Adrenal gland (tissue), 5 donors: ENCODE results near the gene DVL3.

Source experiments
- POLR2A ChIP-seq, 2 donors: fragments of 450-650 bp; IDR thresholded peaks; one replicate each; pipeline ENCODE4 v1.6.1; 2017; ENCODE audit warnings: antibody characterized with exemption in 2 of 2, mild to moderate bottlenecking in 2 of 2, moderate library complexity in 1 of 2
- TF ChIP-seq, protein P1 (sequence below), 6 experiments: fragments of 450-650 bp in 4 of 6; fragments of 200-600 bp in 2 of 6; sonication (generic) in 1 of 6; IDR thresholded peaks; 1 replicate in 5 of 6; 2 replicates in 1 of 6; pipeline versions ENCODE4 v1.5.1 to v1.8.0; 2016 to 2021; ENCODE audit warnings: antibody characterized with exemption in 6 of 6, mild to moderate bottlenecking in 2 of 6, moderate library complexity in 1 of 6
- donor health status: DM: no; HTN: no; CAD: no.

DNA sequence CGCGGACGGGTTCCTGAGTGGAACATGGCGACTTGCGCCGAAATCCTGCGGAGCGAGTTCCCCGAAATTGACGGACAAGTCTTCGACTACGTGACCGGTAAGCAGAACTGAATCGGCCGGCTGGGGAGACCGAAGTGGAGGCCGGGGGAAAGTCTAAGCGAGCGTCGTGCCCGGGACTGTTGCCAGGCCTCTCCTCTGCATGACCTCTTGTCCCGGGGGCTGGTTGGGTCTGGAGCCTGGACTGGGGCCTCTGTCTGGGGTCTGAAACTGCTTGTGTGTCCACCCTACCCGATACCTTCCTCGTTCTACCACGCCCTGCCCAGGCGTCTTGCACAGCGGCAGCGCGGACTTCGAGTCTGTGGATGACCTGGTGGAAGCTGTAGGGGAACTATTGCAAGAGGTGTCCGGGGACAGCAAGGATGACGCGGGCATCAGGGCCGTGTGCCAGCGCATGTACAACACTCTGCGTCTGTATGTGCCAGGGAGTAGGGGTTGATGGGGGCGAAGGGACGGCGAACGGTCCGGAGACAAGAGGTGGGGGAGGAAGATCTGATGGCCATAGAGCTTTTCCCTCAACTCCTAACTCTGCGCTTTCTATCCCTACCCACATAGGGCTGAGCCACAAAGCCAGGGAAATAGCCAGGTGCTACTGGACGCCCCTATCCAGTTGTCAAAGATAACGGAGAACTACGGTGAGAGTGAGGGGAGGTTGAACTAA, 31.2 kb downstream of the DVL3 start, which contains the start of gene ABCF3:
- peak; percentile 61 to 82 for TF ChIP-seq POLR2A (IDR thresholded peaks at IDR 0.05)
- TF ChIP-seq, protein P1, sequence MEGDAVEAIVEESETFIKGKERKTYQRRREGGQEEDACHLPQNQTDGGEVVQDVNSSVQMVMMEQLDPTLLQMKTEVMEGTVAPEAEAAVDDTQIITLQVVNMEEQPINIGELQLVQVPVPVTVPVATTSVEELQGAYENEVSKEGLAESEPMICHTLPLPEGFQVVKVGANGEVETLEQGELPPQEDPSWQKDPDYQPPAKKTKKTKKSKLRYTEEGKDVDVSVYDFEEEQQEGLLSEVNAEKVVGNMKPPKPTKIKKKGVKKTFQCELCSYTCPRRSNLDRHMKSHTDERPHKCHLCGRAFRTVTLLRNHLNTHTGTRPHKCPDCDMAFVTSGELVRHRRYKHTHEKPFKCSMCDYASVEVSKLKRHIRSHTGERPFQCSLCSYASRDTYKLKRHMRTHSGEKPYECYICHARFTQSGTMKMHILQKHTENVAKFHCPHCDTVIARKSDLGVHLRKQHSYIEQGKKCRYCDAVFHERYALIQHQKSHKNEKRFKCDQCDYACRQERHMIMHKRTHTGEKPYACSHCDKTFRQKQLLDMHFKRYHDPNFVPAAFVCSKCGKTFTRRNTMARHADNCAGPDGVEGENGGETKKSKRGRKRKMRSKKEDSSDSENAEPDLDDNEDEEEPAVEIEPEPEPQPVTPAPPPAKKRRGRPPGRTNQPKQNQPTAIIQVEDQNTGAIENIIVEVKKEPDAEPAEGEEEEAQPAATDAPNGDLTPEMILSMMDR (IDR thresholded peaks at IDR 0.05) = no peak
